C4-2B (cell line): ENCODE results near the gene DDX60.
"Not testable (repeated sequence)": the region's sequence is repeated elsewhere in the genome, so short reads cannot be mapped to it uniquely, and the experiment has no call there.

Source experiments
- H3K27ac ChIP-seq: fragments of 450-650 bp; 2 replicates; pipeline ENCODE4 v1.5.1; 2017
- ZFX ChIP-seq: fragments of 450-650 bp; IDR thresholded peaks from 2 replicates; pipeline ENCODE4 v1.6.1; 2017
- TF ChIP-seq, protein P1 (sequence below): fragments of 450-650 bp; conservative IDR thresholded peaks from 2 replicates; pipeline ENCODE4 v1.5.1; 2017; ENCODE audit warnings: mild to moderate bottlenecking

The DDX60 gene

GRCh38 chr4:168221301-168221700 is 97.3 kb downstream of the DDX60 start:
- H3K27ac ChIP-seq = no peak overlapping the region
- TF ChIP-seq, protein P1, sequence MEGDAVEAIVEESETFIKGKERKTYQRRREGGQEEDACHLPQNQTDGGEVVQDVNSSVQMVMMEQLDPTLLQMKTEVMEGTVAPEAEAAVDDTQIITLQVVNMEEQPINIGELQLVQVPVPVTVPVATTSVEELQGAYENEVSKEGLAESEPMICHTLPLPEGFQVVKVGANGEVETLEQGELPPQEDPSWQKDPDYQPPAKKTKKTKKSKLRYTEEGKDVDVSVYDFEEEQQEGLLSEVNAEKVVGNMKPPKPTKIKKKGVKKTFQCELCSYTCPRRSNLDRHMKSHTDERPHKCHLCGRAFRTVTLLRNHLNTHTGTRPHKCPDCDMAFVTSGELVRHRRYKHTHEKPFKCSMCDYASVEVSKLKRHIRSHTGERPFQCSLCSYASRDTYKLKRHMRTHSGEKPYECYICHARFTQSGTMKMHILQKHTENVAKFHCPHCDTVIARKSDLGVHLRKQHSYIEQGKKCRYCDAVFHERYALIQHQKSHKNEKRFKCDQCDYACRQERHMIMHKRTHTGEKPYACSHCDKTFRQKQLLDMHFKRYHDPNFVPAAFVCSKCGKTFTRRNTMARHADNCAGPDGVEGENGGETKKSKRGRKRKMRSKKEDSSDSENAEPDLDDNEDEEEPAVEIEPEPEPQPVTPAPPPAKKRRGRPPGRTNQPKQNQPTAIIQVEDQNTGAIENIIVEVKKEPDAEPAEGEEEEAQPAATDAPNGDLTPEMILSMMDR = no peak
- no peak for TF ChIP-seq ZFX

GRCh38 chr4:168220893-168221292 is 97.7 kb downstream of the DDX60 start:
- no peak overlapping the region for H3K27ac ChIP-seq
- TF ChIP-seq, protein P1 = no peak
- no peak for TF ChIP-seq ZFX

DNA sequence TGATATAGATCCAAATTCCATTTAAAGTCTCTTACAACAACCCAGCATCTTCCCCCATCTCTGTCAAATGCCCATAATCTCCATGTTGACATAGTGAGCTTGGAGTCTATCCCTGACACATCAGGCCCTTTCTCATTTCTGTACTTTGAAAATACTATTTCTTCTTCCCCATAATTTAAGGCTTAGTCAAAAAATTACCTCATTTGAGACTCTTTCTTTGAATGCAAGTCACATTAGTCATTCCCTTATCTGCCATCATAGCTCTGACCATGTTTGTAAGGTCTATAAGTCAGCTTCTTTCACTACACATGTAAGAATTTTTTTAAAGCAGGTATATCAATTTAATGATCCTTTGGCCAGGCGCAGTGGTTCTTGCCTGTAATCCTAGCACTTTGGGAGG is 99.9 kb downstream of the DDX60 start:
- no peak for TF ChIP-seq ZFX
- TF ChIP-seq, protein P1 = no peak
- no peak overlapping the region for H3K27ac ChIP-seq

- not testable (repeated sequence) for H3K27ac ChIP-seq
Measured at GRCh38 chr4:168213511-168213910, 105.0 kb downstream of the DDX60 start.

GRCh38 chr4:168212656-168213055 is 105.9 kb downstream of the DDX60 start:
- H3K27ac ChIP-seq = no peak overlapping the region
- TF ChIP-seq, protein P1 = no peak
- no peak for TF ChIP-seq ZFX

- no peak overlapping the region for H3K27ac ChIP-seq
- TF ChIP-seq ZFX = no peak
- TF ChIP-seq, protein P1 = no peak
Measured at GRCh38 chr4:168208957-168209614, 109.5 kb downstream of the DDX60 start.

DNA sequence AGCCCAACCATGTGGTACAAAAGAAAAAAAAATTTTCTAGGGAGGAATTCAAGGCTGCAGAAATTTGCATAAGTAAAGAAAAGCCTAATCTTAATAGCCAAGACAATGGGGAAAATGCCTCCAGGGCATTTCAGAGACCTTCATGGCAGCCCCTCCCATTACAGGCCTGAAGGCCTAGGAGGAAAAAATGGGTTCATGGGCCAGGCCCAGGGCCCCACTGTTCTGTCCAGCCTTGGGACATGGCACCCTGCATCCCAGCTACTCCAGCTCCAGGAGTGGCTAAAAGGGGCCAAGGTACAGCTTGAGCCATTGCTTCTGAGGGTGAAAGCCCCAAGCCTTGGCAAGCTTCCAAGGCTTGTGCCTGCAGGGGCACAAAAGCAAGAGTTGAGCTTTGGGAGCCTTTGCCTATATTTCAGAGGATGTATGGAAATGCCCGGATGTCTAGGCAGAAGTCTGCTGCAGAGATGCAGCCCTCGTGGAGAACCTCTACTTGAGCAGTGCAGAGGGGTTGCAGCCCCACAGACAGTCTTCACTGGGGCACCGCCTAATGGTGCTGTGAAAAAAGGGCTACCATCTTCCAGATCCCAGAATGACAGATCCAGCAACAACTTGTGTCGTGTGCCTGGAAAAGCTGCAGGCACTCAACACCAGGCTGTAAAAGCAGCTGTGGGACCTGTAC is 115.2 kb downstream of the DDX60 start:
- TF ChIP-seq ZFX = no peak
- TF ChIP-seq, protein P1 = no peak

GRCh38 chr4:168200685-168201084 is 117.9 kb downstream of the DDX60 start:
- no peak for TF ChIP-seq ZFX
- TF ChIP-seq, protein P1 = no peak
- no peak overlapping the region for H3K27ac ChIP-seq

More for the DNA sequence above, 115.2 kb downstream of the DDX60 start:
- H3K27ac ChIP-seq = no peak overlapping the region
